WERI-Rb-1 (cell line): ENCODE measurements around the gene DLG3.
A peak's percentile ranks its signal among the peaks of the same experiment; 100 is the strongest.

Experiments used
- DNase-seq: peaks from one replicate; pipeline ENCODE4 v3.0.0-alpha.2; 2020
- H3K27ac ChIP-seq: fragments of 250-450 bp; sonication (Bioruptor Pico); 2 replicates; pipeline ENCODE4 v1.5.1; 2020; ENCODE audit warnings: mild to moderate bottlenecking, moderate library complexity
- H3K27me3 ChIP-seq: fragments of 250-450 bp; sonication (Bioruptor Pico); 2 replicates; pipeline ENCODE4 v1.5.1; 2021; ENCODE audit warnings: mild to moderate bottlenecking, low read depth, moderate library complexity; ENCODE audit not compliant: insufficient read depth, severe bottlenecking
- H3K36me3 ChIP-seq: fragments of 250-450 bp; sonication (Bioruptor Pico); 2 replicates; pipeline ENCODE4 v1.5.1; 2020; ENCODE audit warnings: mild to moderate bottlenecking, moderate library complexity
- H3K4me3 ChIP-seq: 2 replicates; pipeline ENCODE4 v1.5.1; 2011; ENCODE audit warnings: low read depth, mild to moderate bottlenecking, control low read depth, low read length
- H3K9me3 ChIP-seq: fragments of 250-450 bp; sonication (Bioruptor Pico); 2 replicates; pipeline ENCODE4 v1.5.1; 2021; ENCODE audit warnings: mild to moderate bottlenecking, moderate library complexity; ENCODE audit not compliant: severe bottlenecking
- TF ChIP-seq, protein P1 (sequence below): IDR thresholded peaks from 2 replicates; pipeline ENCODE4 v1.5.1; 2011; ENCODE audit warnings: low read depth, mild to moderate bottlenecking, control low read depth, inconsistent platforms, low read length

Gene DLG3

GRCh38 chrX:70411475-70411874 is 33.2 kb upstream of the DLG3 start:
- Histone ChIP-seq H3K36me3 (peaks cover 26% of the 10 kb centered on the region), H3K27me3 (peaks cover 2% of the 10 kb centered on the region), H3K4me3 (no peak overlapping the region), H3K27ac (no peak overlapping the region), H3K9me3 (no peaks in the 10 kb centered on the region)
- no peak for DNase-seq
- TF ChIP-seq, protein P1, sequence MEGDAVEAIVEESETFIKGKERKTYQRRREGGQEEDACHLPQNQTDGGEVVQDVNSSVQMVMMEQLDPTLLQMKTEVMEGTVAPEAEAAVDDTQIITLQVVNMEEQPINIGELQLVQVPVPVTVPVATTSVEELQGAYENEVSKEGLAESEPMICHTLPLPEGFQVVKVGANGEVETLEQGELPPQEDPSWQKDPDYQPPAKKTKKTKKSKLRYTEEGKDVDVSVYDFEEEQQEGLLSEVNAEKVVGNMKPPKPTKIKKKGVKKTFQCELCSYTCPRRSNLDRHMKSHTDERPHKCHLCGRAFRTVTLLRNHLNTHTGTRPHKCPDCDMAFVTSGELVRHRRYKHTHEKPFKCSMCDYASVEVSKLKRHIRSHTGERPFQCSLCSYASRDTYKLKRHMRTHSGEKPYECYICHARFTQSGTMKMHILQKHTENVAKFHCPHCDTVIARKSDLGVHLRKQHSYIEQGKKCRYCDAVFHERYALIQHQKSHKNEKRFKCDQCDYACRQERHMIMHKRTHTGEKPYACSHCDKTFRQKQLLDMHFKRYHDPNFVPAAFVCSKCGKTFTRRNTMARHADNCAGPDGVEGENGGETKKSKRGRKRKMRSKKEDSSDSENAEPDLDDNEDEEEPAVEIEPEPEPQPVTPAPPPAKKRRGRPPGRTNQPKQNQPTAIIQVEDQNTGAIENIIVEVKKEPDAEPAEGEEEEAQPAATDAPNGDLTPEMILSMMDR = no peak

GRCh38 chrX:70421618-70422017 is 23.0 kb upstream of the DLG3 start:
- DNase-seq = no peak
- Histone ChIP-seq H3K4me3 (no peak overlapping the region), H3K36me3 (peaks cover 8% of the 10 kb centered on the region), H3K27me3 (peaks cover 3% of the 10 kb centered on the region), H3K27ac (no peak overlapping the region), H3K9me3 (no peaks in the 10 kb centered on the region)
- TF ChIP-seq, protein P1 = no peak

- Histone ChIP-seq H3K4me3 (no peak within 1 kb of the TSS), H3K27ac (no peak within 1 kb of the TSS), H3K36me3 (peaks cover 8% of the 10 kb centered on the region), H3K9me3 (no peaks in the 10 kb centered on the region), H3K27me3 (peaks cover 8% of the 10 kb centered on the region)
- DNase-seq = peak; percentile 59
- TF ChIP-seq, protein P1 = peak; percentile 59
Measured at GRCh38 chrX:70422851-70423341, 21.7 kb upstream of the DLG3 start, which contains the start of gene GDPD2. GDPD2 (plus strand) TSS chrX:70423314; CDS start chrX:70424985, 1,671 bp downstream.

- TF ChIP-seq, protein P1 = no peak
- Histone ChIP-seq H3K9me3 (no peaks in the 10 kb centered on the region), H3K27ac (no peak overlapping the region), H3K27me3 (peaks cover 8% of the 10 kb centered on the region), H3K4me3 (no peak overlapping the region), H3K36me3 (peaks cover 8% of the 10 kb centered on the region)
- DNase-seq = no peak
Measured at GRCh38 chrX:70423936-70424675, 20.5 kb upstream of the DLG3 start.

DNA sequence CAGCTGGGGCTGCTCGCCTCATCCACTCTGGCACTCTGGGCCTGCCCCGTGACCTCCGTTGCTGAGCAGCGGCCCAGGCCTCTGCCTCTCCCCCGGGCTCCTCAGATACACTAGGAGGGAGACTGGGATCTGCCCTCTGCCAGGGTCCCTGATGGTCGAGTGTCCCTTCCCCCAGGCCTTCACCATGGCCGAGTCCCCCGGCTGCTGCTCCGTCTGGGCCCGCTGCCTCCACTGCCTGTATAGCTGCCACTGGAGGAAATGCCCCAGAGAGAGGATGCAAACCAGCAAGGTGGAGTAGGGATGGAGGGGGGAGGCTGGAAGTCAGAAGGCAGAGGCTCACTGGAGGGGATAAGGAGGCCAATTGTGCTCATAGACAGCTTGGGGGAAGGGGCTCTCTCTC is 19.8 kb upstream of the DLG3 start:
- Histone ChIP-seq H3K27me3 (peaks cover 8% of the 10 kb centered on the region), H3K27ac (no peak overlapping the region)

More for the DNA sequence above, 19.8 kb upstream of the DLG3 start:
- no peaks in the 10 kb centered on the region for H3K9me3 ChIP-seq
- H3K4me3 ChIP-seq = no peak overlapping the region
- peaks cover 2% of the 10 kb centered on the region for H3K36me3 ChIP-seq
- DNase-seq = no peak
- TF ChIP-seq, protein P1 = no peak
